ENCODE measurements around the gene PARPBP.
A peak's percentile ranks its signal among the peaks of the same experiment; 100 is the strongest.
"Not testable (repeated sequence)": the region's sequence is repeated elsewhere in the genome, so short reads cannot be mapped to it uniquely, and the experiment has no call there.

Gene PARPBP

GRCh38 chr12:102121328-102121727, 1.3 kb downstream of the PARPBP start:
- Mint-ChIP-seq H3K4me1 (ENCODE audit: low read depth) (peaks cover 26% of the 10 kb centered on the region), H3K27ac (peak overlapping the region; percentile 95), H3K36me3 (ENCODE audit: low read depth) (peaks cover 60% of the 10 kb centered on the region), H3K4me3 (peak overlapping the region; percentile 94)
- H3K9me3 Mint-ChIP-seq, DNase-seq, H3K27me3 Mint-ChIP-seq: not testable (repeated sequence)

GRCh38 chr12:102130720-102131119, 10.7 kb downstream of the PARPBP start:
- not testable (repeated sequence) for H3K9me3 Mint-ChIP-seq; H3K4me3 Mint-ChIP-seq; H3K27me3 Mint-ChIP-seq; DNase-seq; H3K4me1 Mint-ChIP-seq (ENCODE audit: low read depth); H3K27ac Mint-ChIP-seq
- peaks cover 61% of the 10 kb centered on the region for H3K36me3 Mint-ChIP-seq (ENCODE audit: low read depth)

GRCh38 chr12:102131442-102131841, 11.5 kb downstream of the PARPBP start:
- H3K9me3 Mint-ChIP-seq; DNase-seq; H3K4me1 Mint-ChIP-seq (ENCODE audit: low read depth); H3K4me3 Mint-ChIP-seq; H3K27ac Mint-ChIP-seq; H3K27me3 Mint-ChIP-seq: not testable (repeated sequence)
- H3K36me3 Mint-ChIP-seq (ENCODE audit: low read depth): peaks cover 55% of the 10 kb centered on the region

GRCh38 chr12:102137619-102138018, 17.6 kb downstream of the PARPBP start:
- not testable (repeated sequence) for H3K4me3 Mint-ChIP-seq; DNase-seq; H3K27ac Mint-ChIP-seq; H3K4me1 Mint-ChIP-seq (ENCODE audit: low read depth); H3K27me3 Mint-ChIP-seq; H3K9me3 Mint-ChIP-seq
- H3K36me3 Mint-ChIP-seq (ENCODE audit: low read depth): peaks cover 53% of the 10 kb centered on the region

- not testable (repeated sequence) for H3K27ac Mint-ChIP-seq; H3K4me3 Mint-ChIP-seq; DNase-seq; H3K9me3 Mint-ChIP-seq; H3K4me1 Mint-ChIP-seq (ENCODE audit: low read depth); H3K27me3 Mint-ChIP-seq
- peaks cover 47% of the 10 kb centered on the region for H3K36me3 Mint-ChIP-seq (ENCODE audit: low read depth)
Measured at GRCh38 chr12:102142866-102143373, 22.9 kb downstream of the PARPBP start.

- no peaks in the 10 kb centered on the region for H3K27me3 Mint-ChIP-seq
- peaks cover 10% of the 10 kb centered on the region for H3K4me1 Mint-ChIP-seq (ENCODE audit: low read depth)
- no peak overlapping the region for H3K4me3 Mint-ChIP-seq
- H3K27ac Mint-ChIP-seq: no peak overlapping the region
- no peak for DNase-seq
- H3K36me3 Mint-ChIP-seq (ENCODE audit: low read depth): peaks cover 34% of the 10 kb centered on the region
- no peaks in the 10 kb centered on the region for H3K9me3 Mint-ChIP-seq
Measured at GRCh38 chr12:102144221-102144620, 24.2 kb downstream of the PARPBP start.

GRCh38 chr12:102147062-102147587, 27.1 kb downstream of the PARPBP start:
- not testable (repeated sequence) for H3K9me3 Mint-ChIP-seq; DNase-seq; H3K4me1 Mint-ChIP-seq (ENCODE audit: low read depth); H3K27me3 Mint-ChIP-seq; H3K4me3 Mint-ChIP-seq; H3K27ac Mint-ChIP-seq
- H3K36me3 Mint-ChIP-seq (ENCODE audit: low read depth): peaks cover 17% of the 10 kb centered on the region

GRCh38 chr12:102155206-102155605, 35.2 kb downstream of the PARPBP start:
- not testable (repeated sequence) for H3K4me3 Mint-ChIP-seq; H3K27ac Mint-ChIP-seq; DNase-seq; H3K4me1 Mint-ChIP-seq (ENCODE audit: low read depth); H3K27me3 Mint-ChIP-seq; H3K9me3 Mint-ChIP-seq
- H3K36me3 Mint-ChIP-seq (ENCODE audit: low read depth): peaks cover 10% of the 10 kb centered on the region

- Mint-ChIP-seq H3K27me3 (no peaks in the 10 kb centered on the region), H3K4me3 (no peak overlapping the region), H3K4me1 (ENCODE audit: low read depth) (peaks cover 11% of the 10 kb centered on the region), H3K9me3 (no peaks in the 10 kb centered on the region), H3K36me3 (ENCODE audit: low read depth) (peaks cover 3% of the 10 kb centered on the region), H3K27ac (no peak overlapping the region)
- DNase-seq: no peak
Measured at GRCh38 chr12:102163383-102163782, 43.4 kb downstream of the PARPBP start.

- DNase-seq: no peak
- Mint-ChIP-seq H3K9me3 (no peaks in the 10 kb centered on the region), H3K4me1 (ENCODE audit: low read depth) (peaks cover 18% of the 10 kb centered on the region), H3K36me3 (ENCODE audit: low read depth) (peaks cover 3% of the 10 kb centered on the region), H3K4me3 (no peak overlapping the region), H3K27me3 (no peaks in the 10 kb centered on the region), H3K27ac (peak overlapping the region; percentile 12)
Measured at GRCh38 chr12:102167821-102168604, 48.0 kb downstream of the PARPBP start.

GRCh38 chr12:102169922-102170621, 50.1 kb downstream of the PARPBP start:
- no peaks in the 10 kb centered on the region for H3K9me3 Mint-ChIP-seq
- DNase-seq: no peak

GRCh38 chr12:102171951-102172350, 52.0 kb downstream of the PARPBP start:
- Mint-ChIP-seq H3K36me3 (ENCODE audit: low read depth) (peaks cover 2% of the 10 kb centered on the region), H3K27me3 (no peaks in the 10 kb centered on the region), H3K27ac (no peak overlapping the region), H3K4me3 (no peak overlapping the region), H3K9me3 (no peaks in the 10 kb centered on the region), H3K4me1 (ENCODE audit: low read depth) (peaks cover 18% of the 10 kb centered on the region)
- no peak for DNase-seq

More at GRCh38 chr12:102169922-102170621, 50.1 kb downstream of the PARPBP start:
- H3K27me3 Mint-ChIP-seq: no peaks in the 10 kb centered on the region
- H3K4me1 Mint-ChIP-seq (ENCODE audit: low read depth): peaks cover 18% of the 10 kb centered on the region
- no peak overlapping the region for H3K27ac Mint-ChIP-seq
- H3K36me3 Mint-ChIP-seq (ENCODE audit: low read depth): peaks cover 3% of the 10 kb centered on the region
- H3K4me3 Mint-ChIP-seq: no peak overlapping the region

GRCh38 chr12:102172436-102172835, 52.5 kb downstream of the PARPBP start:
- H3K27me3 Mint-ChIP-seq: no peaks in the 10 kb centered on the region
- no peak overlapping the region for H3K4me3 Mint-ChIP-seq
- H3K27ac Mint-ChIP-seq: no peak overlapping the region
- no peaks in the 10 kb centered on the region for H3K9me3 Mint-ChIP-seq
- H3K36me3 Mint-ChIP-seq (ENCODE audit: low read depth): no peaks in the 10 kb centered on the region
- H3K4me1 Mint-ChIP-seq (ENCODE audit: low read depth): peaks cover 16% of the 10 kb centered on the region
- DNase-seq: no peak

GRCh38 chr12:102174117-102174516, 54.1 kb downstream of the PARPBP start:
- H3K36me3 Mint-ChIP-seq (ENCODE audit: low read depth): peaks cover 2% of the 10 kb centered on the region
- no peaks in the 10 kb centered on the region for H3K9me3 Mint-ChIP-seq
- no peak overlapping the region for H3K27ac Mint-ChIP-seq
- no peak overlapping the region for H3K4me3 Mint-ChIP-seq
- no peak for DNase-seq
- peaks cover 4% of the 10 kb centered on the region for H3K4me1 Mint-ChIP-seq (ENCODE audit: low read depth)
- H3K27me3 Mint-ChIP-seq: no peaks in the 10 kb centered on the region

- Mint-ChIP-seq H3K27me3 (no peaks in the 10 kb centered on the region), H3K36me3 (ENCODE audit: low read depth) (peaks cover 2% of the 10 kb centered on the region), H3K27ac (no peak overlapping the region), H3K4me3 (no peak overlapping the region), H3K4me1 (ENCODE audit: low read depth) (no peaks in the 10 kb centered on the region), H3K9me3 (no peaks in the 10 kb centered on the region)
- DNase-seq: no peak
Measured at GRCh38 chr12:102174761-102175160, 54.8 kb downstream of the PARPBP start.

All from activated T-cell treated with anti-CD3 and anti-CD28 coated beads, Interleukin-2, amount 50 U/mL, for 24 hours (primary cell).